HUDEP-2 (cell line): ENCODE measurements around the gene VPS11.
"Not testable (repeated sequence)": the region's sequence is repeated elsewhere in the genome, so short reads cannot be mapped to it uniquely, and the experiment has no call there.

Experiments
- DNase-seq, 76 experiments: peaks; one replicate each; lab custom pipeline; 2025; ENCODE audit not compliant: unreplicated experiment in 76 of 76; lab: John Stamatoyannopoulos, UW

Gene VPS11

GRCh38 chr11:119034813-119035212 lies 32.8 kb upstream of the VPS11 start:
- DNase-seq, result no peak

GRCh38 chr11:119038884-119039283 lies 28.7 kb upstream of the VPS11 start:
- no peak for DNase-seq

GRCh38 chr11:119039471-119039870 lies 28.1 kb upstream of the VPS11 start:
- not testable (repeated sequence) for DNase-seq

GRCh38 chr11:119041821-119042514 lies 25.6 kb upstream of the VPS11 start:
- DNase-seq, result no peak

DNA sequence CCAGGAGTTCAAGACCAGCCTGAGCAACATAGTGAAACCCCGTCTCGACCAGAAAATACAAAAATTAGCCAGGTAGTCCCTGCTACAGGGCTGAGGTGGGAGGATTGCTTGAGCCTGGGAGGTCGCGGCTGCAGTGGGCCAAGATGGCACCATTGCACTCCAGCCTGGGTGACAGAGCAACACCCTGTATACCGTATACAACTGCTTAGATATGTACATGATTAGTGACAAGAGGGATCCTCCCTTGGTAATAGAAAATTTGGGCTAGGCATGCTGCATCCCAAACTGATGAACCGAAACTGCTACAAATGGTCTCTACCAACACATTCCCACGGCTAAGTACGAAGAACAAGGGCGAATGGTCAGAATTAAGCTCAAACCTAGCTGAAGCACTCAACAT lies 24.7 kb upstream of the VPS11 start:
- DNase-seq, result no peak

DNA sequence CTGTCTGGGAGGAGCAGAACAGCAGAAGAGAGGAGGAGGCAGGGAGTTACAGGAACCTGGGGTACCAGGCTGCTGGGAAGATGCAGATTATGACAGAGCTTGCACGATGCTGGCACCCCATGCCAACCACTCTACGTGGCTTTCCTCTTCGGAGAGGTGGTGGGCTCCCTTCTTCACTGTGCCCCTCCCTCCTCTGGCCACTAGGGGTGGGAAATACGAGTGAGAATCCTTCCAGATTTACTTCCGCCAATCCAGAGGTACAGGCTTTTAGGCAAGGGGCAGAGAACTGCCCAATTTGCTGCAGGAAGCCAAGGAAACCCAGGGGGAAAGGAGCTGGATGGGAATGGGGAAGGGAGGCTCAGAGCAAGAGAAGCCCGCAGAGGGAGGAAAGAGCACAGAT lies 22.9 kb upstream of the VPS11 start:
- no peak for DNase-seq

- DNase-seq, result no peak
These were observed 21.1 kb upstream of the VPS11 start for GRCh38 chr11:119046489-119046888.

GRCh38 chr11:119047205-119047604 lies 20.4 kb upstream of the VPS11 start:
- no peak for DNase-seq

DNA sequence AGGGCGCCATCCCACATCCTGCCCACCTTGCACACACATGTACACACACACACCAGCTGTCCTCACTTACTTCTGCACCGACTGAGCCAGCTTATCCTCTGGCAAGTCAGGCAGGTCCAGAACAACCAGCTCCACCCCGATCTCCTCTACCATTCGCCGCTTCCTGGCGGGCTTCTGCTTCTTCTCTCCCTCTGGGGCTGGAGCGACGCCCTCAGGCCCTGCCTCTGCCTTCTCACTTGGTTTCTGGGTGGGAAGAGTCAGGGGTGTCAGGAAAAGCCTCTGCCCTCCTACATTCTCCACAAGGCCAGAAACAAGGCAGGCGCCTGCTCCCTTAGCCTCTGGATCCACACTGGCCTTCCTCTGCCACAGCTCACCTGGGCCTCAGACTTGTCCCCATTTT lies 19.0 kb upstream of the VPS11 start:
- DNase-seq, result no peak

GRCh38 chr11:119049081-119049480 lies 18.5 kb upstream of the VPS11 start:
- no peak for DNase-seq

- DNase-seq, result no peak
These were observed 16.0 kb upstream of the VPS11 start for GRCh38 chr11:119051440-119052162.

DNA sequence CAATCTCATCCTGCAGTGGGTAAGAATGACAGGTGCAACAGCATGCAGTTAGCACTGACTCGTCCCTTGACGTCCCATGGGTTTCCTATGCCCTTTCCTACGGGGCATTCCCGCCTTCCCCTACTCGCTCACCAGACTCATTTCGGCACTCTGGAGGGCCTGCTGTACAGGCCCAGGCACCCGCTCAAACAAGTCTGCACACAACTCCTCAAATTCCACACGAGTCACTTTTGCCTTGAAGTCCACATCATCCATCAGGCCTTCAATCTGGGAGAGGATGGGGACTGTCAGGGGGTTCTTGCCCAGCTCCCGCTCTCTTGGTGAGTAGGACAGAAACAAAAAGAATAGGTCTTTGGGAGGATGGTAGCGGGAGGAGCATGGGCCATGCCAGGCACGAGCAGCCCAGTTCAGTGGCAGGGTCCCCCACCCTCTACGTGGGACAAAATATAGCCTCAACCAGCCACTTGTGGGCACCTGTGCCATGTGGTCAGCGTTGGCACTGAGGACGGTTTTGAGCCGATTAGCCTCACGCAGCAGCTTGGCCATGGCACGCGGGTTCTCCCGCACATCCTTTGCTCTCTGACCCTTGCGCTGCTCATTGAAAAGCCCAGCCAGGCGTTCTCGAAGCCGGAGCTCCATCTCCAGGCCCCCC lies 15.3 kb upstream of the VPS11 start:
- no peak for DNase-seq

DNA sequence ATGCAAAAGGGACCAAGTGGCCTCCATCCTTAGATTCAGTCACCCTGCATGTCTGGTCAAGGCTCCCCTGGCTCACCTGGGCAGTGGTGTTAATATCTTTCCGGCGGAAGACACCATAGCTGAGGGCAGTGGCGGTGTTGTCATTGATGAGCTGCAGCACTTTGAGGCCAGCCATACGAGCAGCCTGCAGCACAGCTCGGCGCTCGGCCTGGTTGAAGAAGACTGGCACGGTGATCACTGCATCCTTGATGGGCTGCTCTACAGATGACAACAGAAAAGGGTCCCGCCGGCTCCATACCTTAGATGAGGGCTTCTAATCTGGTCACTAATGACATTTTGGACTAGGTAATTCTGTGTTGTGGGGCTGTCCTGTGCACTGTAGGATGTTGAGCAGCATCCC lies 13.2 kb upstream of the VPS11 start:
- no peak for DNase-seq

DNA sequence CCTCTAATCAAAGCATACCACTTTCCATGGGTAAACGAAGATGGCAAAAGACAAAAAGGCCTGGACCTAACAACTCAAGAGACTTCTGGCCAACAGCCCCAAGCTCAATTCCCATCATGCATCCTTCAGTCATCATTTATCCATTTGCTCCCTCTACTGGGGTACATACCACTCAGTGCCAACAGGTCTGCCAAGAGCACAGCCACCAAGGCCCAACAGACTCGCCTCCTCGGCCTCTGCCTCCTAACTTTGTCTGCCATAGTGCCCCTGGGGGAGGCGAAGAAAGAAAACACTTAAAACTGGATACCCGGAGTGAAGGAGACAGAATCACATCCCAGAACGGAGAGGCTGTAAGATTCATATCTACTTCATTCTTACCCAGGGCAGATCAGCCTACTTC lies 11.7 kb upstream of the VPS11 start:
- DNase-seq, result peak in 33 of 76 experiments; percentile 2 to 41 (median 13)

GRCh38 chr11:119056421-119056999 lies 11.1 kb upstream of the VPS11 start:
- DNase-seq, result peak in 7 of 76 experiments; percentile 4 to 29 (median 25)

GRCh38 chr11:119057000-119057769 lies 10.4 kb upstream of the VPS11 start, which contains the start of gene HYOU1:
TSS of gene HYOU1 (minus strand) at chr11:119057205. CDS start at chr11:119056160, 1,045 bp downstream.
- peak; percentile 17 to 98 (median 94) for DNase-seq

DNA sequence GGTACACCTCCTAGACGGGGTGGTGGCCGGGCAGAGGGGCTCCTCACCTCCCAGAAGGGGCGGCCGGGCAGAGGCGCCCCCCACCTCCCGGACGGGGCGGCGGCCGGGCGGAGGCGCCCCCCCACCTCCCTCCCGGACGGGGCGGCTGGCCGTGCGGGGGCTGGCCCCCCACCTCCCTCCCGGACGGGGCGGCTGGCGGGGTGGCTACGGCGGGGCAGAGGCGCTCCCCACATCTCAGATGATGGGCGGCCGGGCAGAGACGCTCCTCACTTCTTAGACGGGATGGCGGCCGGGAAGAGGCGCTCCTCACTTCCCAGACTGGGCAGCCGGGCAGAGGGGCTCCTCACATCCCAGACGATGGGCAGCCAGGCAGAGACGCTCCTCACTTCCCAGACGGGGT lies 8.5 kb upstream of the VPS11 start:
- not testable (repeated sequence) for DNase-seq

- no peak for DNase-seq
These were observed 6.4 kb upstream of the VPS11 start for GRCh38 chr11:119061256-119061655.

DNA sequence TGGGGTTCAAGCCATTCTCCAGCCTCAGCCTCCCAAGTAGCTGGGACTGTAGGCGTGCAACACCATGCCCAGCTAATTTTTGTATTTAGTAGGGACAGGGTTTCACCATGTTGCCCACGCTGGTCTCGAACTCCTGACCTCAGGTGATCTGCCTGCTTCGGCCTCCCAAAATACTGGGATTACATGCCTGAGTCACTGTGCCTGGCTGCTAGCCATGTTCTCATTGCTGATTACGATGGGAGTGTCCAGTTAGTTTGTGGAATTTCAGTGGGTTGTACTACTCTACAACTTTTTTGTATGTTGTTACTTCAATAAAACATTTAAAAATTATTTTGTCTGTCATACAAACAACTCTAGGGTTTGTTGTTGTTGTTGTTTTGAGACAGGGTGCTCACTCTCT lies 4.8 kb upstream of the VPS11 start:
- DNase-seq, result peak in 64 of 76 experiments; percentile 3 to 71 (median 44)

GRCh38 chr11:119065369-119065768 lies 2.2 kb upstream of the VPS11 start:
- peak in 63 of 76 experiments; percentile 3 to 73 (median 41) for DNase-seq
